ENCODE measurements around the gene SCGB3A2.

GRCh38 chr5:147859962-147860640, 18.4 kb upstream of the SCGB3A2 start:
- TF ChIP-seq EZH2 (IDR thresholded peaks at IDR 0.05; ENCODE audit: borderline replicate concordance, low read depth, low read length, severe bottlenecking) = no peak
- TF ChIP-seq, protein P1, sequence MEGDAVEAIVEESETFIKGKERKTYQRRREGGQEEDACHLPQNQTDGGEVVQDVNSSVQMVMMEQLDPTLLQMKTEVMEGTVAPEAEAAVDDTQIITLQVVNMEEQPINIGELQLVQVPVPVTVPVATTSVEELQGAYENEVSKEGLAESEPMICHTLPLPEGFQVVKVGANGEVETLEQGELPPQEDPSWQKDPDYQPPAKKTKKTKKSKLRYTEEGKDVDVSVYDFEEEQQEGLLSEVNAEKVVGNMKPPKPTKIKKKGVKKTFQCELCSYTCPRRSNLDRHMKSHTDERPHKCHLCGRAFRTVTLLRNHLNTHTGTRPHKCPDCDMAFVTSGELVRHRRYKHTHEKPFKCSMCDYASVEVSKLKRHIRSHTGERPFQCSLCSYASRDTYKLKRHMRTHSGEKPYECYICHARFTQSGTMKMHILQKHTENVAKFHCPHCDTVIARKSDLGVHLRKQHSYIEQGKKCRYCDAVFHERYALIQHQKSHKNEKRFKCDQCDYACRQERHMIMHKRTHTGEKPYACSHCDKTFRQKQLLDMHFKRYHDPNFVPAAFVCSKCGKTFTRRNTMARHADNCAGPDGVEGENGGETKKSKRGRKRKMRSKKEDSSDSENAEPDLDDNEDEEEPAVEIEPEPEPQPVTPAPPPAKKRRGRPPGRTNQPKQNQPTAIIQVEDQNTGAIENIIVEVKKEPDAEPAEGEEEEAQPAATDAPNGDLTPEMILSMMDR (IDR thresholded peaks at IDR 0.05; ENCODE audit: extremely low read depth in 1 of 2, insufficient read depth in 1 of 2, low read depth in 1 of 2, low read length in 2 of 2) = no peak
